ENCODE results near the gene POU5F1. TPM values are rescaled to one million over a fixed set of nuclear protein-coding genes. Genes with fewer than 3 reads are reported as not detected.

POU5F1 gene
- total RNA-seq, 1 donor from 2014 or later = 0.98 TPM

DNA sequence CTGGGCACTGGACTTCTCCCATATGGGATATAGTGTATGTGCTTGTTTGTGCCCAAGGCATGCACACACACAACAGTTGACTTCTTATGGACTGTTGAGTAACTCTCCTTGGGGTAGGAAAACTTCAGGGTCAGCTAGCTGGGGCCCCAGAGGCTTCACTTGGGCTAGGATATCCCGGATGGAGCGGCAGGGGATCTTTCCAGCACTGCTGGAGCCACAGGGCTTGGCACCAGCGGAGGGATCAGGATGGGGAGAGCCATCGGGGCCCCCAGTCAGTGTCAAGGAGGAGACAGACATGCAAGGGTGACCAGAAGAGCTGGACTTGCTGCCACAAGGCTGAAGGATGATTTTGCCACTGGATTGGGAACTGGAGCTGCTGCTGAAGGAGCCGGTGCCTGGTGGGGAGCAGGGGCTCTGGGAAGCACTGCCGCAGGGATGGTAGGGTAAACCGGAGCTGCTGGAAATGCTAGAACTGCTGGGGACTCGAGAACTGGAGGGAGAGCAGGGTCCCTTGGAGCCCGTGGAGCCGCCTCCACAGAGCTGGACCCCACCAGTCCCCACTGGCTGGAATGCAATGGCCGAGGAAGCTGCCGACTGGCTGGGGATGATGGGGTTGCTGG is 54.4 kb downstream of the POU5F1 start:
- Histone ChIP-seq H3K4me3 (no peak overlapping the region), H3K27ac (peak overlapping the region; percentile 81)
- TF ChIP-seq, protein P1, sequence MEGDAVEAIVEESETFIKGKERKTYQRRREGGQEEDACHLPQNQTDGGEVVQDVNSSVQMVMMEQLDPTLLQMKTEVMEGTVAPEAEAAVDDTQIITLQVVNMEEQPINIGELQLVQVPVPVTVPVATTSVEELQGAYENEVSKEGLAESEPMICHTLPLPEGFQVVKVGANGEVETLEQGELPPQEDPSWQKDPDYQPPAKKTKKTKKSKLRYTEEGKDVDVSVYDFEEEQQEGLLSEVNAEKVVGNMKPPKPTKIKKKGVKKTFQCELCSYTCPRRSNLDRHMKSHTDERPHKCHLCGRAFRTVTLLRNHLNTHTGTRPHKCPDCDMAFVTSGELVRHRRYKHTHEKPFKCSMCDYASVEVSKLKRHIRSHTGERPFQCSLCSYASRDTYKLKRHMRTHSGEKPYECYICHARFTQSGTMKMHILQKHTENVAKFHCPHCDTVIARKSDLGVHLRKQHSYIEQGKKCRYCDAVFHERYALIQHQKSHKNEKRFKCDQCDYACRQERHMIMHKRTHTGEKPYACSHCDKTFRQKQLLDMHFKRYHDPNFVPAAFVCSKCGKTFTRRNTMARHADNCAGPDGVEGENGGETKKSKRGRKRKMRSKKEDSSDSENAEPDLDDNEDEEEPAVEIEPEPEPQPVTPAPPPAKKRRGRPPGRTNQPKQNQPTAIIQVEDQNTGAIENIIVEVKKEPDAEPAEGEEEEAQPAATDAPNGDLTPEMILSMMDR (IDR thresholded peaks at IDR 0.05) = no peak
- no peak for TF ChIP-seq POLR2A (IDR thresholded peaks at IDR 0.05)
- TF ChIP-seq POLR2AphosphoS5 (IDR thresholded peaks at IDR 0.05; ENCODE audit: insufficient read depth in 1 of 2, low read depth in 1 of 2) = no peak

DNA sequence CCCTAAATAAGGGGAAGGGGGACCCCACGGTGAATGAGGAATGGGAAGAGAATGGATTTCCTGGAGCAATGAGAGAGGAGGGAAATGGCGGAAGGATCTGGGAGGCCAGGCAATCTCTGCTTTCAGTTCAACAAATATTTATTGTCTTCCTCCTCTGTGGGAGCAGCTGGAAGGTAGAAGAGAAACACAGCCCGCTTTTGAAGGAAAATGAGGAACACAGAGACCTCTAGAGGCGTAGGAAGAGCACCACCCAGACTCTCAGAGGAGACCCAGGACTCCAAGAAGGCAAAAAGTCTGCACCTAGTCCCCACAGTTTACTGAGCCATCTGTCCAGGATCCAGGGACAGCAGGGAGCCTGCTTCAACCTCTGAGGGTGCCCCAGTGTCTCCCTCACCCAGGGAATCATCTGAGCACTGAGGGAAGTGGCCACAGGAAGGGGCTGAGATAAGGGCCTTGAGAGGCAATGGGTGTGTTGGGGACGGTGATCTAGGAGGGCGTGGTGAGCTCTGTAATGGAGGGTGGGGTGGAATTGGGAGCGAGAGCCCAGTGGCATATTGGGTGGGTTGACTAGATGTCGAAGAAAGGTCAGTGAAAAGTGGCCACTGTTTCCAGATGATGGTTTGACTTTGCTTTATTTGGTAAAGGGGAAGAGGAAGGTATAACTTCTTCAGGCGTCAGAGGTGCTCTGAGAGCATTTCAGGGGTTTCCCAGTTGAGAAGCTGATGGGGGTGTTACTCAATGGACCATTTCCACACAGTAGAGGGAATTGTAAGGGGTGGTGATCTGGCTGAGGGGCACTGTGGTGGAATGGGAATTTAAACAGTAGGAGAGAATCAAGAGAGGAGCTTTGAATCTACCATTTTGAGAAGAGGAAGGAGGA is 55.3 kb downstream of the POU5F1 start:
- Histone ChIP-seq H3K27ac (peak overlapping the region; percentile 81), H3K4me3 (peak overlapping the region; percentile 29 to 35), H3K4me1 (peaks cover 48% of the 10 kb centered on the region), H3K36me3 (no peaks in the 10 kb centered on the region), H3K27me3 (no peaks in the 10 kb centered on the region), H3K9me3 (no peaks in the 10 kb centered on the region)
- TF ChIP-seq, protein P1 (IDR thresholded peaks at IDR 0.05) = no peak
- TF ChIP-seq POLR2A (IDR thresholded peaks at IDR 0.05) (no peak), POLR2AphosphoS5 (IDR thresholded peaks at IDR 0.05; ENCODE audit: insufficient read depth in 1 of 2, low read depth in 1 of 2) (peak in 1 of 2 donors; percentile 1)
- intact Hi-C loops (cut with DNase I) = no loop called here
- no peak for DNase-seq (ENCODE audit: extremely low spot score in 2 of 2)

More for the DNA sequence above, 54.4 kb downstream of the POU5F1 start:
- Histone ChIP-seq H3K36me3 (no peaks in the 10 kb centered on the region), H3K4me1 (peaks cover 48% of the 10 kb centered on the region), H3K27me3 (no peaks in the 10 kb centered on the region), H3K9me3 (no peaks in the 10 kb centered on the region)
- intact Hi-C loops (cut with DNase I) = no loop called here
- DNase-seq (ENCODE audit: extremely low spot score in 2 of 2) = no peak

DNA sequence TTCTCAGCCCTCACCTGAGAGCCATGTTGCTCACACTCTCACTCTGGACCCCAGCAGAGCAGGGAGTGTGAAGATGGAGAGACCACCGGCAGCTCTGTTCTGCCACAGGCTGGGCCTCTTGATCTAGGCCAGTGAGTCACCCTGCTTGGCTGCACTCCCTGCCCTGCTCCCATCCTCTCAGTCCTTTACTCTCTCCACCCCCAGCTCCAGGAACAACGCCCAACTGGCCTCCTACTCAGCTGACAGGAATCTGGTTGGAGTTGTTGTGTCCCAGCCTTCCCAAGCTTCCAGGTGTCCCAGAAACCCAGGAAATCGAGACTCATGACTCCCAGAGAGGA is 56.0 kb downstream of the POU5F1 start, which contains the start of gene PSORS1C1:
TSS of gene PSORS1C1 (plus strand) at position 260 of the 338 bp plus-strand sequence. CDS start 14,833 bp downstream, outside the sequence.
- H3K27me3 ChIP-seq = no peaks in the 10 kb centered on the region
- peak in 1 of 2 donors; percentile 94 for DNase-seq (ENCODE audit: extremely low spot score in 2 of 2)
- H3K4me3 ChIP-seq = peak within 1 kb of the TSS; percentile 29 to 35
- H3K9me3 ChIP-seq = no peaks in the 10 kb centered on the region
- H3K27ac ChIP-seq = peak within 1 kb of the TSS; percentile 81
- H3K36me3 ChIP-seq = no peaks in the 10 kb centered on the region
- no peak for TF ChIP-seq POLR2A (IDR thresholded peaks at IDR 0.05)
- TF ChIP-seq POLR2AphosphoS5 (IDR thresholded peaks at IDR 0.05; ENCODE audit: insufficient read depth in 1 of 2, low read depth in 1 of 2) = peak; percentile 73 to 77
- peaks cover 48% of the 10 kb centered on the region for H3K4me1 ChIP-seq
- intact Hi-C loops (cut with DNase I) = no loop called here

Small RNA genes within 50 kb of the gene (small RNA-seq; reads per million reads assigned to genes)
- not detected for gene POLR2LP1

Other genes with a start within 250 kb of the POU5F1 start
- not detected for gene SFTA2, start 238.5 kb downstream of the POU5F1 start, total RNA-seq
- gene MUCL3, start 229.7 kb downstream of the POU5F1 start, total RNA-seq = 0.49 TPM
- 207 TPM for gene MUC21, start 187.0 kb downstream of the POU5F1 start, total RNA-seq
- 2.9 TPM for gene MUC22, start 160.2 kb downstream of the POU5F1 start, total RNA-seq
- not detected for gene C6orf15, start 58.1 kb downstream of the POU5F1 start, total RNA-seq
- gene PSORS1C1, start 55.9 kb downstream of the POU5F1 start, total RNA-seq = 9.6 TPM
- 1.5 TPM for gene CDSN, start 50.2 kb downstream of the POU5F1 start, total RNA-seq
- gene PSORS1C2, start 31.6 kb downstream of the POU5F1 start, total RNA-seq = not detected
- gene CCHCR1, start 12.9 kb downstream of the POU5F1 start, total RNA-seq = 21.9 TPM
- 8.8 TPM for gene TCF19, start 12.1 kb downstream of the POU5F1 start, total RNA-seq
- gene HLA-C, start 101.4 kb upstream of the POU5F1 start, total RNA-seq = 639 TPM
- 921 TPM for gene HLA-B, start 186.5 kb upstream of the POU5F1 start, total RNA-seq
- 19.9 TPM for gene MICA, start 232.9 kb upstream of the POU5F1 start, total RNA-seq